T-helper 17 cell (primary cell): ENCODE data around the gene GDF11. TPM values are rescaled to one million over a fixed set of nuclear protein-coding genes. Genes with fewer than 3 reads are reported as not detected.

Experiments
- ATAC-seq: fragments of 150-1000 bp; cut with Tn5 transposase; 2 replicates; pipeline ENCODE4 v1.10.0; 2021; ENCODE audit warnings: mild to moderate bottlenecking, moderate library complexity
- DNase-seq, 3 donors: peaks; one replicate each; pipeline versions ENCODE4 v3.0.0 to v3.0.0-alpha.2; 2020 to 2021
- H3K9me3 ChIP-seq: one replicate; pipeline ENCODE4 v1.7.0; 2013; ENCODE audit warnings: low read length, mild to moderate bottlenecking; ENCODE audit not compliant: control insufficient read depth, poor library complexity, severe bottlenecking
- H3K27ac Mint-ChIP-seq: one replicate; pipeline ENCODE4 v1.8.0; 2022; ENCODE audit warnings: mild to moderate bottlenecking, moderate library complexity, mixed read lengths
- H3K27me3 Mint-ChIP-seq: one replicate; pipeline ENCODE4 v1.8.0; 2022; ENCODE audit warnings: mixed read lengths
- H3K36me3 Mint-ChIP-seq: one replicate; pipeline ENCODE4 v1.8.0; 2022; ENCODE audit warnings: low read depth, mixed read lengths
- H3K4me1 Mint-ChIP-seq: one replicate; pipeline ENCODE4 v1.8.0; 2022; ENCODE audit warnings: mild to moderate bottlenecking, mixed read lengths
- H3K4me3 Mint-ChIP-seq: one replicate; pipeline ENCODE4 v1.8.0; 2022; ENCODE audit warnings: mild to moderate bottlenecking, moderate library complexity, mixed read lengths
- total RNA-seq, 4 donors: library from RNA in 2 of 4; stranded (reverse) in 2 of 4; gene quantifications; one replicate each; pipeline ENCODE4 v1.2.3 and lab custom pipeline; 2022 to 2026

Gene GDF11
- total RNA-seq, 2 donors from 2014 or later = 6.7 to 9.5 TPM

- H3K36me3 Mint-ChIP-seq = no peaks in the 10 kb centered on the region
- H3K9me3 ChIP-seq = no peaks in the 10 kb centered on the region
- H3K4me1 Mint-ChIP-seq = peaks cover 12% of the 10 kb centered on the region
- H3K27me3 Mint-ChIP-seq = peaks cover 11% of the 10 kb centered on the region
- H3K27ac Mint-ChIP-seq = no peak overlapping the region
- no peak overlapping the region for H3K4me3 Mint-ChIP-seq
- ATAC-seq = no peak
- no peak for DNase-seq
Observed at GRCh38 chr12:55702861-55703260, 40.1 kb upstream of the GDF11 start.

GRCh38 chr12:55703288-55703687 is 39.6 kb upstream of the GDF11 start:
- DNase-seq = no peak
- Mint-ChIP-seq H3K27me3 (peaks cover 13% of the 10 kb centered on the region), H3K27ac (no peak overlapping the region), H3K4me1 (peaks cover 16% of the 10 kb centered on the region), H3K4me3 (no peak overlapping the region), H3K36me3 (peaks cover 3% of the 10 kb centered on the region)
- no peaks in the 10 kb centered on the region for H3K9me3 ChIP-seq
- ATAC-seq = no peak

- no peak overlapping the region for H3K4me3 Mint-ChIP-seq
- DNase-seq = no peak
- H3K27ac Mint-ChIP-seq = no peak overlapping the region
Observed at GRCh38 chr12:55703901-55704761, 38.8 kb upstream of the GDF11 start.

DNA sequence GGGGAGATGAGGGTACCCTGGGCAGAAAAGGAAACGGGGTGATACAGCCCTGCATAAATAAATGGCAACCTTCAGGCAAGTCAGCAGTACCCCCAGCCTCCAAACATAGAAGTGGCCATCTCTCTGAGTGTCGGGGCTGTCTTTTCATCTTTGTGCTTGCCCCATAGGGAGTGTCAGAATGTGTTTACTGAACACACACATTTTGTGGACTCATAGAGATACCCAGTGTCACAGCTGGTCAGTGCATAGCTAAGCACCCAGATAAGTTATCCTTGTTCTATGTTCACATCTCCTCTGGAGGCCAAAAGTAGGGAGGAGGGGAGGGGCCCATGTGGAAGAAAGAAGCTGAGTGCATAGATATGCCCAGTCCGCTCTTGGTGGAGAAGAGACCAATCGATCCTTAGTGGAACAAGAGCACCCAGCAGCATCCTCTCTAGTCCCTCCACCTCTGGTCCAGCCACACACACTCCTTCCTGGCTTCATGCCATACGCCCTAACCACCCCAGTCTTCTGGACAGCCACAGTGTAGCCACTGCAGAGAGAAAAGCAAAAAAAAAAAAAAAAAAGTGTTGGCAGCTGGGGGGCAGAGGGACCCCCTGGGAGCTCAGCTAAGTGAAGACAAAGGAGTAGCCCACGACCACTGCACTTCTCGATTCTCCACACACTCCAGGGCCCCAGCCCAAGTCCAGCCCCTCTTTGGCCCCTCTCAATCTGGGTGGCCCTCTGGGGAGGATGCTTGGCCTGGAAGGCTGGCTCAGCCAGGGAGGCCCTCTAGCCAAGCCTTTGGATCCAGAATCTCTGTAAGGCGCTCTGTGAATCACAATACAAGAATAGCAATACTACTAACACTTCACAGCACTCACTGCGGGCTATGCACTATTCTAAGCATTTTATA is 37.9 kb upstream of the GDF11 start:
- peaks cover 29% of the 10 kb centered on the region for H3K27me3 Mint-ChIP-seq
- no peak for ATAC-seq
- no peak for DNase-seq
- no peaks in the 10 kb centered on the region for H3K9me3 ChIP-seq
- peaks cover 9% of the 10 kb centered on the region for H3K36me3 Mint-ChIP-seq
- no peak overlapping the region for H3K27ac Mint-ChIP-seq
- no peak overlapping the region for H3K4me3 Mint-ChIP-seq
- H3K4me1 Mint-ChIP-seq = peaks cover 26% of the 10 kb centered on the region

More at GRCh38 chr12:55703901-55704761, 38.8 kb upstream of the GDF11 start:
- ATAC-seq = no peak
- Mint-ChIP-seq H3K27me3 (peaks cover 21% of the 10 kb centered on the region), H3K36me3 (peaks cover 8% of the 10 kb centered on the region), H3K4me1 (peaks cover 24% of the 10 kb centered on the region)
- H3K9me3 ChIP-seq = no peaks in the 10 kb centered on the region

- H3K27ac Mint-ChIP-seq = no peak overlapping the region
- H3K36me3 Mint-ChIP-seq = peaks cover 9% of the 10 kb centered on the region
- H3K4me3 Mint-ChIP-seq = peak overlapping the region; percentile 39
- DNase-seq = no peak
- no peaks in the 10 kb centered on the region for H3K9me3 ChIP-seq
- peak; percentile 45 for ATAC-seq
- H3K27me3 Mint-ChIP-seq = peaks cover 29% of the 10 kb centered on the region
- H3K4me1 Mint-ChIP-seq = peaks cover 25% of the 10 kb centered on the region
Observed at GRCh38 chr12:55705782-55706402, 37.0 kb upstream of the GDF11 start.

- Mint-ChIP-seq H3K27ac (peak overlapping the region; percentile 27), H3K4me3 (peak overlapping the region; percentile 92), H3K4me1 (peaks cover 23% of the 10 kb centered on the region), H3K36me3 (peaks cover 9% of the 10 kb centered on the region), H3K27me3 (peaks cover 29% of the 10 kb centered on the region)
- ATAC-seq (no peak), DNase-seq (no peak)
- no peaks in the 10 kb centered on the region for H3K9me3 ChIP-seq
Observed at GRCh38 chr12:55706568-55707218, 36.2 kb upstream of the GDF11 start.

GRCh38 chr12:55707219-55707671 is 35.7 kb upstream of the GDF11 start:
- DNase-seq = no peak
- Mint-ChIP-seq H3K4me3 (peak overlapping the region; percentile 92), H3K27me3 (peaks cover 29% of the 10 kb centered on the region)

DNA sequence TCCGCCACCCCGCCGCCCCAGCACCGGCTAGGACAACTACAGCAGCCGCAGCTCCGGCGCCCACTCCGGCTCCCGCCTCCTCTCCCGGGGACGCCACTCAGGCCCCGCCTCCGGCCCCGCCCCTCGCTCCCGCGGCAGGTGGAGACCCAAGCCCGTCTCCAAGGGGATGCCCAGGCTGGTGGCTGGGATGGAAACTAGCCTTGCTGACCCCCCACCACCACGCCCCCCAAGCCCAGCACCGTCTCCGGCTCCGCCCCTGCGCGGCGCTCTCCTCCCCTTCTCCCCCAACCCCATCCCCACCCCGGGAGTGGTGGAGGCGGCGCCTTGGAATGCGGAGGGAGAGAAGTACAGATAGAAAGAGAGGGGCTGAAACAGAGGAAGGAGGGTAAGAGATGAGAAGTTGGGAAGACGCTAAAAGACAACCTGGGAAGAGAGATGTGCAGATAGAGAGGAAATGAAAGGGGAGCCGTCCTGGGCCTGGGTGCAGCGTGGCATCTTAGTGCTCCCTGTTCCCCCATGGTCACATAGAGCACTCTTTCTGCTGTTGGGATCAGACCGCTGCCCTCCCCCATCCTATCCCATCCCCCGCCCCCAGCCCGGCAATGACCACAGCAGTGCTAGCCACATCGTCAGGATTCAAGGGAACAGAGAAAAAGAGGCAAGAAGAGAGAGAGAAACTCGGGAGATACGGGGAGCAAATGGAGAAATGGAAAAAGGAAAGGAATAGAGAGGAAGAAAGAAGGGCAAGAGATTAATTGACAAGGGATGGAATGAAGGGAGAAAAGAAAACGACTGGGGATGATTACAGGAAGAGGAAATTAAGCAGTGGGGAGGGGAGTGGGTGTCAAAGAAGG is 34.9 kb upstream of the GDF11 start, which contains the start of gene ITGA7:
Gene ITGA7, minus strand, starts transcription at position 64 of the 854 bp plus-strand sequence. CDS start 222 bp downstream, outside the sequence.
- peak; percentile 38 to 66 (median 62) for DNase-seq
- H3K9me3 ChIP-seq = no peaks in the 10 kb centered on the region
- H3K27me3 Mint-ChIP-seq = peaks cover 29% of the 10 kb centered on the region
- peak; percentile 79 for ATAC-seq
- H3K4me3 Mint-ChIP-seq = peak within 1 kb of the TSS; percentile 92
- peaks cover 25% of the 10 kb centered on the region for H3K4me1 Mint-ChIP-seq
- H3K27ac Mint-ChIP-seq = peak within 1 kb of the TSS; percentile 79
- H3K36me3 Mint-ChIP-seq = peaks cover 9% of the 10 kb centered on the region

More at GRCh38 chr12:55707219-55707671, 35.7 kb upstream of the GDF11 start:
- H3K27ac Mint-ChIP-seq = peak overlapping the region; percentile 27
- no peak for ATAC-seq
- peaks cover 25% of the 10 kb centered on the region for H3K4me1 Mint-ChIP-seq
- peaks cover 9% of the 10 kb centered on the region for H3K36me3 Mint-ChIP-seq
- H3K9me3 ChIP-seq = no peaks in the 10 kb centered on the region

DNA sequence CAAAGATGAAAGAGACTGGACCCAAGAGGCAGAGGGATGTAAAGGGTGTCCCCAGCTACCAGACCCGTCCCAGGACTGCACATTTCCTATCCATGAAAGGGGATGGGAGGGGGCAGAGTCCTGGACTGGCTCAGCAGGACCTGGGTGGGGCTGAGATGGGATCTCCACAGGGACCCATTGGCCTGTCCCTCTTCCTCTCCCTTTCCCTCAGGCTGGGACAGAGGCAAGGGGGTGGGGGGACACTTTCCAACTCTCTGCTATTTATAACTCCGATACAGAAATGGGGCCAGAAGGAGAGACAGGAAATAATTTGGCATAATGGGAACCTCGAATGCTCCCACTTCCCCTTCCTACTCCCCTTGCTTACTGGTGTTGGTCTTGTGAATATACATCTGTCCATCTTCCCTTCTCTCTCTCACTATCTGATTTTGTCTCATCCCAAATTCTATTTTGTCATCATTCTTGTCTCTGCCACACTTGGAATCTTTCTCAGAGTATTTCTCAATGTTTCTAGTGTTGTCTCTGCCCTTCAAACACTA is 34.2 kb upstream of the GDF11 start:
- H3K27ac Mint-ChIP-seq = peak overlapping the region; percentile 79
- peak overlapping the region; percentile 92 for H3K4me3 Mint-ChIP-seq
- ATAC-seq (no peak), DNase-seq (no peak)
- H3K36me3 Mint-ChIP-seq = peaks cover 9% of the 10 kb centered on the region
- peaks cover 27% of the 10 kb centered on the region for H3K4me1 Mint-ChIP-seq
- H3K27me3 Mint-ChIP-seq = peaks cover 29% of the 10 kb centered on the region
- no peaks in the 10 kb centered on the region for H3K9me3 ChIP-seq

DNA sequence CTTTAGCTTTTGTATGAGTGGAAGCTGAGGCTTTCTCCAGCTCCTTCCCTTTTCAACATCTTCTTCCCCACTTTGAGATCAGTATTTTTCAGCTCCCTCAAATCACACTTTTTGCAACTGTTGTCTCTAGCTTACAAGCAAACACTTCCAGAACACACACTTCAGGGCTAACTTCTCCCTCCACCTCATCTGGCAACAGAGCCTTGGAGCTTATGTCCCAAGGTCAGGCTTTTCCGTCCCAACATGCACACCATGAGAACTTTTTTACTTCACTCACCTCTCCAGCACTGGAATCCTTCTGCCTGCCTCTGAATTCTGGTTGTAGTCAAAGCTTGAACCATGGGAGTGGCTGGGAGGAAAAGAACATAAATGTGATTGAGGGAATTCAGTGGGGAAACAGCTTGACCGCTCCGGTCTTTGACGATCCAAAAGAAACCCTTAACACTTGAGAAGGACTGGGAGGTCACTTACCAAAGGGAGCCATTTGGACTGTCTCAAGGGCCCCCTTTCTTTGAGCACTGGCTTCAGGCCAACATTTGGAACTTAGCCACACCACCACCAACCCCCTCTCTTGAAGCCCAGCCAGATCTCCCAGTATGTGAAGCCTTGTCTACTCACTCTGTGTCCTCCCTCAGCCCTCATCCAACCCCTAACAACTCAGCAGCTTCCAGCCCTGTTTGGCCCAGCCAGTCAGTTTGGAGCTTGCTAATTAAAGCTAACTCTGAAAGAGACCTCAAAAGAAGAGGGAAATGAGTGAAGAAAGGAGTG is 31.0 kb upstream of the GDF11 start:
- DNase-seq = no peak
- Mint-ChIP-seq H3K27me3 (peaks cover 24% of the 10 kb centered on the region), H3K36me3 (peaks cover 9% of the 10 kb centered on the region), H3K4me3 (no peak overlapping the region), H3K4me1 (peaks cover 32% of the 10 kb centered on the region), H3K27ac (no peak overlapping the region)
- H3K9me3 ChIP-seq = no peaks in the 10 kb centered on the region
- ATAC-seq = no peak
